Caco-2 (cell line): Measurements from ENCODE around the gene SYAP1. TPM values are rescaled to one million over a fixed set of nuclear protein-coding genes. Genes with fewer than 3 reads are reported as not detected.

Experiments used
- BruUV-seq: library from RNA; stranded (reverse); fragments of 400-500 nt; replicated peaks from 2 replicates; lab custom pipeline; 2021; lab: Mats Ljungman, UMichigan
- CTCF ChIA-PET: fragments of 300-600 bp; sonication (Branson Sonifier 250); formaldehyde crosslinking; loops from one replicate; lab custom pipeline; 2022; ENCODE audit warnings: antibody characterized with exemption; lab: Charles Lee
- POLR2A ChIA-PET: fragments of 300-600 bp; sonication (Branson Sonifier 250); formaldehyde crosslinking; loops from one replicate; lab custom pipeline; 2022; ENCODE audit warnings: antibody characterized with exemption; lab: Charles Lee
- DNase-seq, 2 experiments: peaks; one replicate each; pipeline versions ENCODE4 v3.0.0 to v3.0.0-alpha.2; 2020 to 2022
- H3K27me3 ChIP-seq: replicated peaks from 2 replicates; pipeline ENCODE4 v1.6.0; 2011; ENCODE audit warnings: low read length; ENCODE audit not compliant: control insufficient read depth, insufficient read depth
- H3K36me3 ChIP-seq: 2 replicates; pipeline ENCODE4 v1.5.1; 2011; ENCODE audit warnings: low read length; ENCODE audit not compliant: control insufficient read depth, insufficient read depth
- H3K4me1 ChIP-seq: fragments of 250-450 bp; sonication (Bioruptor Pico); 2 replicates; pipeline ENCODE4 v1.5.1; 2020; ENCODE audit warnings: mild to moderate bottlenecking
- H3K4me3 ChIP-seq: 2 replicates; pipeline ENCODE4 v1.5.1; 2011; ENCODE audit warnings: low read depth, mild to moderate bottlenecking, control low read depth, low read length
- H3K9me3 ChIP-seq: fragments of 250-450 bp; sonication (Bioruptor Pico); 2 replicates; pipeline ENCODE4 v1.5.1; 2020; ENCODE audit warnings: mild to moderate bottlenecking, moderate library complexity
- H3K27ac Mint-ChIP-seq: one replicate; pipeline ENCODE4 v1.8.0; 2022; ENCODE audit warnings: mixed read lengths; ENCODE audit not compliant: unreplicated experiment
- H3K27me3 Mint-ChIP-seq: one replicate; pipeline ENCODE4 v1.8.0; 2022; ENCODE audit warnings: mixed read lengths; ENCODE audit not compliant: insufficient read depth, unreplicated experiment
- H3K36me3 Mint-ChIP-seq: one replicate; pipeline ENCODE4 v1.8.0; 2022; ENCODE audit warnings: mild to moderate bottlenecking, mixed read lengths; ENCODE audit not compliant: insufficient read depth, unreplicated experiment
- H3K4me1 Mint-ChIP-seq: one replicate; pipeline ENCODE4 v1.8.0; 2022; ENCODE audit warnings: low read depth, mixed read lengths; ENCODE audit not compliant: unreplicated experiment
- H3K4me3 Mint-ChIP-seq: one replicate; pipeline ENCODE4 v1.8.0; 2022; ENCODE audit warnings: mild to moderate bottlenecking, moderate library complexity, mixed read lengths; ENCODE audit not compliant: unreplicated experiment
- H3K9me3 Mint-ChIP-seq: one replicate; pipeline ENCODE4 v1.8.0; 2022; ENCODE audit warnings: mixed read lengths; ENCODE audit not compliant: unreplicated experiment
- CTCF ChIP-seq, 2 experiments: fragments of 200-600 bp in 1 of 2; IDR thresholded peaks; 1 replicate in 1 of 2; 2 replicates in 1 of 2; pipeline versions ENCODE4 v1.5.1 to v1.8.0; 2011 to 2022; ENCODE audit warnings: antibody characterized with exemption in 1 of 2, control low read depth in 1 of 2, inconsistent platforms in 1 of 2, low read depth in 1 of 2, low read length in 1 of 2, mild to moderate bottlenecking in 1 of 2, moderate library complexity in 1 of 2; ENCODE audit not compliant: insufficient read depth in 1 of 2, severe bottlenecking in 1 of 2, unreplicated experiment in 1 of 2
- intact Hi-C: fragments of 100-400 bp; cut with micrococcal nuclease; formaldehyde crosslinking; loops from one replicate; pipeline ENCODE4 v1.10.0; 2022; ENCODE audit not compliant: unreplicated experiment
- total RNA-seq: library from RNA; stranded (reverse); gene quantifications from 2 replicates; pipeline ENCODE4 v1.2.3, GENCODE V29; 2022

Gene SYAP1
- total RNA-seq, 1 experiment from 2014 or later, result 32.8 TPM

- H3K27ac Mint-ChIP-seq, result no peak overlapping the region
Measured at GRCh38 chrX:16700734-16701133, 18.7 kb upstream of the SYAP1 start.

GRCh38 chrX:16702700-16703599, 16.5 kb upstream of the SYAP1 start:
- H3K27me3 ChIP-seq, result no peaks in the 10 kb centered on the region
- no peak overlapping the region for H3K4me3 ChIP-seq
- no peak overlapping the region for H3K27ac Mint-ChIP-seq
- H3K36me3 Mint-ChIP-seq, result peaks cover 13% of the 10 kb centered on the region
- POLR2A ChIA-PET, result no interaction called here
- H3K4me1 Mint-ChIP-seq, result no peaks in the 10 kb centered on the region
- CTCF ChIA-PET, result no interaction called here
- H3K9me3 ChIP-seq, result no peaks in the 10 kb centered on the region
- no TSS peak for BruUV-seq
- H3K9me3 Mint-ChIP-seq, result no peaks in the 10 kb centered on the region
- no peak for DNase-seq
- no peak for TF ChIP-seq CTCF (IDR thresholded peaks at IDR 0.05; ENCODE audit: insufficient read depth in 1 of 2, low read depth in 1 of 2, low read length in 1 of 2, severe bottlenecking in 1 of 2, unreplicated experiment in 1 of 2)
- intact Hi-C loops, result no loop called here
- no peak overlapping the region for H3K4me3 Mint-ChIP-seq
- H3K36me3 ChIP-seq, result no peaks in the 10 kb centered on the region
- no peaks in the 10 kb centered on the region for H3K4me1 ChIP-seq
- H3K27me3 Mint-ChIP-seq, result no peaks in the 10 kb centered on the region

More at GRCh38 chrX:16700734-16701133, 18.7 kb upstream of the SYAP1 start:
- no TSS peak for BruUV-seq
- H3K9me3 Mint-ChIP-seq, result no peaks in the 10 kb centered on the region
- peaks cover 24% of the 10 kb centered on the region for H3K36me3 Mint-ChIP-seq
- no peak for DNase-seq
- H3K4me1 ChIP-seq, result no peaks in the 10 kb centered on the region
- intact Hi-C loops, result no loop called here
- CTCF ChIA-PET, result no interaction called here
- H3K9me3 ChIP-seq, result no peaks in the 10 kb centered on the region
- H3K27me3 Mint-ChIP-seq, result no peaks in the 10 kb centered on the region
- no peaks in the 10 kb centered on the region for H3K4me1 Mint-ChIP-seq
- no peak for TF ChIP-seq CTCF (IDR thresholded peaks at IDR 0.05; ENCODE audit: insufficient read depth in 1 of 2, low read depth in 1 of 2, low read length in 1 of 2, severe bottlenecking in 1 of 2, unreplicated experiment in 1 of 2)
- H3K4me3 ChIP-seq, result no peak overlapping the region
- POLR2A ChIA-PET, result no interaction called here
- no peaks in the 10 kb centered on the region for H3K36me3 ChIP-seq
- H3K27me3 ChIP-seq, result no peaks in the 10 kb centered on the region
- H3K4me3 Mint-ChIP-seq, result no peak overlapping the region

GRCh38 chrX:16705370-16705769, 14.0 kb upstream of the SYAP1 start:
- H3K4me1 Mint-ChIP-seq, result no peaks in the 10 kb centered on the region

More at GRCh38 chrX:16705370-16705769, 14.0 kb upstream of the SYAP1 start:
- H3K27me3 ChIP-seq, result no peaks in the 10 kb centered on the region
- Mint-ChIP-seq H3K27me3 (no peaks in the 10 kb centered on the region), H3K27ac (no peak overlapping the region), H3K36me3 (peaks cover 10% of the 10 kb centered on the region), H3K4me3 (no peak overlapping the region), H3K9me3 (no peaks in the 10 kb centered on the region)
- TF ChIP-seq CTCF (IDR thresholded peaks at IDR 0.05; ENCODE audit: insufficient read depth in 1 of 2, low read depth in 1 of 2, low read length in 1 of 2, severe bottlenecking in 1 of 2, unreplicated experiment in 1 of 2), result no peak
- BruUV-seq, result no TSS peak
- DNase-seq, result no peak
- H3K9me3 ChIP-seq, result no peaks in the 10 kb centered on the region
- no peaks in the 10 kb centered on the region for H3K36me3 ChIP-seq
- no peaks in the 10 kb centered on the region for H3K4me1 ChIP-seq
- ChIA-PET CTCF (no interaction called here), POLR2A (no interaction called here)
- intact Hi-C loops, result no loop called here
- H3K4me3 ChIP-seq, result no peak overlapping the region
